ENCODE results near the gene BAIAP2L2.
"Not testable (repeated sequence)": the region's sequence is repeated elsewhere in the genome, so short reads cannot be mapped to it uniquely, and the experiment has no call there.

The BAIAP2L2 gene

DNA sequence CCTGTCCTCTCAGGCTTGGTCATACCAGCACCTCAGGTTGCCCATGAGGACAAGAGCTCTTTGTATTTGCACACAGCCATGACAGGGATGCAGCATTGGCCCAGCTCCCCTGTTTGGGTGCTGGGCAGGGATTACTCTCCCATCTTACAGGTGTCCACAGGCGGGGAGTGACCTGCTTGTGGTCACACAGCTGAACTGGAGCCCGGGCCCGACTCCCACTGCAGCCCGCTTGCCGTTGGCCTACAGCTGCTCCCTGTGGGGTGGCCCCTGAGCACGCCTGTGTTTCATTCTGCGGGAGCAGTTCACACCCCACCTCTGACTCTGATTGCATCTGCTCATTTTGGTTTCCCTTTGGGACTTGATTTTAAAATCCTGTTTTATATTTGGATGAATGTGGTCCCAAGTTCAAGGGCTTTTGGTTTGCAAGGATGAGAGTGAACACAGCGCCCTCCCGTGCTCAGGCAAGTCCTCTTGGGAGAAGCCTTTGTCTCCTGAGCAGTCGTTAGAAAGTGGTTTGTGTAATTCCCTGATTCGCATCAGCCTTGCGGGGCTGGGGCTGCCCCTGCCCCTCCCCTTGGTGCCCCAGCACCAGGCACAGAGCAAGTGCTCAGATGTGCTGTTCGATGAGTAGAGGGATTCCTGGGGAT lies 44.0 kb downstream of the BAIAP2L2 start:
- no peak for DNase-seq

- DNase-seq, result no peak
Observed at GRCh38 chr22:38065539-38065938, 44.9 kb downstream of the BAIAP2L2 start.

DNA sequence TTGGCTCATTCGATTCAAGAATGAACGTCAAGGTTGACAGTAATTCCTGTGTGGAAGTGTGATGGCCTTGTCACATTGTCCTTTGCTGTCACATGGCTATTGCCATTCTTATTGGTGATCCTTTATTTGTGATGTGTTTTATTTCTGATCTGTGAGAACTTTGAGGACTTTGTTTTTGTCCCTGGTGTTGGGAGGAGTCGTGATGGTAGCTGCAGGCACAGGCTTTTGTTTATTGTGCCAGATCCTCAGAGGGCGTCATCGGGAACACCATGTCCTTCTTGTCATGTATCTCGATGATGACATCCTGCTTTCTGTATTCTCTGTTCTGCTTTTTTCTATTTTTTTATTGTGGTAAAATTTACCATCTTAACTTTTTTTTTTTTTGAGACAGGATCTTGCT lies 47.7 kb downstream of the BAIAP2L2 start:
- DNase-seq, result no peak

- no peak for DNase-seq
Observed at GRCh38 chr22:38056969-38057891, 53.3 kb downstream of the BAIAP2L2 start, which contains the start of gene PICK1. TSS of gene PICK1 (plus strand) at chr22:38057404. CDS start at chr22:38057810, 406 bp downstream.

GRCh38 chr22:38051900-38052862 lies 58.3 kb downstream of the BAIAP2L2 start:
- no peak for DNase-seq

GRCh38 chr22:38051261-38051660 lies 59.2 kb downstream of the BAIAP2L2 start:
- DNase-seq, result no peak

DNA sequence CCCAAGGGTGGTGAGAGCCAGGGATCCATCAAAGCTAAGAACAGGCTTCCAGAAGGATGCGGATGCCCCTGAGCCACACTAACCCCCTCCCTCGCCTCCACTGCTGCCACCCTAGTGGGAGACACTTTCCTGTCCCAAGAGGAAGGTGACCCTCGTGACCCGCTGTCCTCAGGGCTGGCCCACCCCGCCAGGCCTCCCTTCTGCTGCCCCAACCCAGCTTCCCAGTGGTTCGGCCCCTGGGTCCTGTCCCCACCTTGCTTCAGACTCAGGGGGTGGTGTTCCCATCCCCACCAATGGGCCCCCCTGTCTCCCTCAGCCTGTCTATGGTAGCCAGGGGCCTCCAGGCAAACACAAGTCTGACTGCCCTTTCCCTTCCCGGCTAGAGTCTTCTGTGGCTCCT lies 59.8 kb downstream of the BAIAP2L2 start:
- DNase-seq, result no peak

DNA sequence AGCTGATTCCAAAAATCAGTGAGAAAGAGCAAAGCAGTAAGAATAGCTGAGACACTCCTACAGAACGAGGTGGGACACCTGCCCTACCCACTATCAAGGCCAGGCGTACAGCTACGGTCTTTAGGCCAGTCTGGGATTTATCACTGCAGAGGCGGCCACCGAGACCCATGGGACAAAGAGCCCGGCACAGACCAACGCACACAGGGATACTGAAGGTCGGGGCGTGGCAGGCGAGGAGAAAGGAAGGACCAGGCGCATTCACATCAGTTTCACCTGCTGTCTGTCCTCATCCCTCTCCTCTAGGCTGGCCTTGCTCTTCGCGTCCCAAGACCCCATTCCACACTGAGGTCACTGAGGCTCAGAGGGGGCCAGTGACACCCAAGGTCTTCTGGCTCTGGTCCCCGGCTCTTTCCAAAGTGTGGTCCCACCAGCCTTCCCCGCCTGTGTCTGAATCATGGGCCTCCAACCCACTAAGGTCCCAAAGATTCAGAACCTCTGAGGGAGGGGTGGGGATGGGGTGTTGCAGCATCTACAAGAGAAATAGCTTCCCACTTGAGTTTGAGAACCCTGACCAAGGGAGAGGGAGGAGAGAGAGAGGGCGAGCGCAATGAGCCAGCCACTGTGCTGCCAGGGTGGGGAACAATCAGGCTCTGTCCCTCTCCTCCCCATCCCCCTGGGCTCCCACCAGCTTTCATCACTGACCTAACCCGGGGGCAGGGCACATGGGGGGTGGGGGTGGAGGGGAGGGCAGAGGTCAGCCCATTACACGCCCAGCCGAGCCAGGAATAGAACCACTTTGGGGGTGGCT lies 60.5 kb downstream of the BAIAP2L2 start:
- no peak for DNase-seq

GRCh38 chr22:38046070-38046748 lies 64.3 kb downstream of the BAIAP2L2 start:
- no peak for DNase-seq

DNA sequence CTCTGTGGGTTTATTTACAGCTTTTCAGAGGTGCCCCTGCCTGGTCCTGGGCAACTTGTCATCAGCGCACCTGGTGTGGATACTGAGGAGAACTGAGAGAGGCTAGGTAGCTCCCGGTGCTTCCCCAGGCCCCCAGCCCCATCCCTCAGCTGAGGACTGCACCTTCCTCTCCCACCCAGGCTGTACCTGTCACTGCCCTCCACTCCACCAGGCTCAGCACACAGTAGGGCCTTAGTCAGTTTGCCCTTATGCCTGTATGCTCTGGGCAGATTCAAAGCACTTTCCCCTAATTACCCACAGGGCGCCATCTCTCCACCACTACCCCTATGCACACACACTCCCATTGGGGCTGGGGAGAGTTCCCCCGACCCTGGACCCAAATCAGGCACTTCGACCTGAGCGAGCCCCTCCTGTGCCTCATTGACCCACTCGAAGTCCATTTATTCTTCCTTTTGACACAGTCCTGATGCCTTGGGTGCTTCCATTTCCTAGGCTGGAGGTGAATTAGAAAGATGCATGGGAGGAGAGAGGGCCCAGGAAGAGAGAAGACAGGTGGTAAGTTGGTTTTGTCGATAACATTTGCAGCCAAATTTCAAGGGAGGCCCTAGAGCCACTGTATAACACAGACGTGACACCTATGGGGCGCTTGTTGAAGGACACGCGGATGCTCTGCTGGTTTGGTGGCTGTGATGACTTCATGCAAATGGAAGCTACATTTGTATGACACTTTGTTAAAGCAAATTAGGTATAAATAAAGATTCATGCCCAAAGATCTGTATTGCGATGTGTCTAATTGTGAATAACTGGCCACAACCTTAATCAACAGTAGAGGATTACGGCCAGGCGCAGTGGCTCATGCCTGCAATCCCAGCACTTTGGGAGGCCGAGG lies 67.1 kb downstream of the BAIAP2L2 start:
- DNase-seq, result no peak

DNA sequence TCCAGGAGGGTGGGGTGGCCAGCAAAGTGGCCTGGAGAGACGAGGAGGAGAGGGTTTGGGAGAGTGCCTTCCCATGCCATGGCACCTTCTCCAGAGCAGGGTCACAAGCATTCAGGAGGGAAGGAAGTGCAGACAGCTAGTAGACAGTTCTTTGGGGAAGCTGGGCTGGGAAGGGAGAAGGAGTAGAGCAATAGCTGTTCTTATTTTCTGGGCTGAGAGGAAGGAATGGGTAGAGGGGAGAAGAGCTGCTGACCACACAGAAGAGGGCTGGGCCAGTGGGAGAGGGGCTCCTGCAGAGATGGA lies 68.0 kb downstream of the BAIAP2L2 start:
- DNase-seq, result no peak

DNA sequence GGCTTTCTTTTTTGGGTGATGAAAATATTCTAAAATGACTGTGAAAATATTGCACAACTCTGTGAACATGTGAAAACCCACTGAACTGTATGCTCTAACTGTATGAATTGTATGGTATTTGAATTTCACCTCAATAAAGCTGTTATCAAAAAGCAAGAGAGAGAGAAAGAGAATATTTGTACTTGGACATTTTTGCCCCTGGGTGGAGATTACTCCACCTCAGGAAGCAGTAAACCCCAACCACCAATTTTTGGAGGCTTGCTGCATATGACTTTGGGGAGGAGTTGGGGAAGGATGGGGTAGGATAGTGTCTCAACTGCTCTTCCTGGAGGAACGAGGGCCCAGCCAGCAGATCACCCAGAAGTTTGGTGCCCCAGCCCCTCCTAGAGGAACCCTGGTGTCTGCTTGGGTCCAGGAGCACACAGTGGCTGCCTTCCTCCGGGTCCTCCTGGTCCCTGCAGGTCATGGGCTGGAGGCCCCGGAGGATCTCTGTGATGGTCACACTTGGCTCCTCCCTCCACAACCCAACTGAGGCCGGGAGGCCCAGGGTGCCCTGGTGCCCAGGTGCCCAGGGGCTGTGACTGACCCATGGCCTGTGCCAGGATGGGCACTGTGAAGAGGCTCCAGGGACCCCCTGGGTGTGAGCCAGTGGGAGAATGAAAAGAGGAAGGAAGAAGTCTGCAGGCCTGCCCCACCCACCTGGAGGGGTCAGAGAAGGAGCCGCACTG lies 68.6 kb downstream of the BAIAP2L2 start:
- no peak for DNase-seq

- no peak for DNase-seq
Observed at GRCh38 chr22:38040953-38041759, 69.3 kb downstream of the BAIAP2L2 start.

DNA sequence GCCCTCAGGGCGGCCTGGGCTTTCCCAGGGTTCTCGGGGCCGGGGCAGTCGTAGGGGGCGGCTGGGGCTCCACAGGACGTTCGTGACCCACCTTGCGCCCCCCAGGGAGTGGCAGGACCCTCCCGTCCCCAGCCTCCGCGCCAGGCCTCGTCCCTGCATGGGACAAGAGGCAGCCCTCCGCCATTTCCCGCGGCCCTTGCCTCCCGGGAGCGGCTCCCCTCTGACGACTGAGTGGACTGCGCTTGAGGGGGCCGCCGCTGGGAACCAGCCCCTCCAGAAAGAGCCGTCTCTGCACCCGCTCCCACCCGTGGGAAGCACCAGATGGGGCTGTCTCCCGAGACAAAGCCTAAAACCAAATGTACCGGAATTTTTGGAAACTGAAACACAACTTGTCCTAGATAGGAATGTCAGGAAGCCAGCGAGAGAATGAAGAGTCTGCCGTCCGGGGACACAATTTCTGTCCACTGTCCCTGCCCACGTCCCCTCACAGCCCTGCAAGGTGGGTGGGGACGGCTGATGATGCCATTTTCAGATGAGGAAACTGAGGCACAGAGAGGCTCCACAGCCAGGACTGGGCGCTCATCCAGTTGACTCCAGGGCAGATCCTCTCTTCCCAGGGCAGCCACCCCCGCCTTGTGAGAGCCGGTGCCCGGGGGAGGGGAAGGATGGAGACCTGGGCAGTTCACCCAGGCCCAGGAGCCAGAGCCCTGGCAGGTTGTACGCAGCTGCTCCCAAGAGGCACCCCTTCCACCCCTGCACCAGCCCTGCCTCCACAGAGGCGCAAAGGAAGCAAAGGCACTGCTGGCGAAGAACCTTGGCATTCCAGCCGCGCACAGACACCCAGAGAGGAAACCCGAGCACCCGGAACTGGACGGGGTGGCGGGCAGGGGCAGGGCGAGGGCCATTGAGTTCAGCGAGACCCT lies 71.3 kb downstream of the BAIAP2L2 start:
- no peak for DNase-seq

- no peak for DNase-seq
Observed at GRCh38 chr22:38038426-38038825, 72.1 kb downstream of the BAIAP2L2 start.

- not testable (repeated sequence) for DNase-seq
Observed at GRCh38 chr22:38037367-38038150, 72.9 kb downstream of the BAIAP2L2 start.

Data from cortex of kidney (tissue), 1 donor.